Effector memory CD8-positive, alpha-beta T cell (primary cell): ENCODE results near the gene GNA12.
A peak's percentile ranks its signal among the peaks of the same experiment; 100 is the strongest.

Source experiments
- ATAC-seq: fragments of 150-1000 bp; cut with Tn5 transposase; replicated peaks from 2 replicates; pipeline ENCODE4 v1.10.0; 2021; ENCODE audit warnings: mild to moderate bottlenecking, moderate library complexity
- DNase-seq, 3 experiments: peaks; one replicate each; pipeline ENCODE4 v3.0.0; 2021
- H3K27ac Mint-ChIP-seq, 2 donors: one replicate each; pipeline ENCODE4 v1.8.0; 2022; ENCODE audit warnings: mild to moderate bottlenecking in 2 of 2, mixed read lengths in 2 of 2, moderate library complexity in 2 of 2
- H3K27me3 Mint-ChIP-seq, 2 donors: one replicate each; pipeline ENCODE4 v1.8.0; 2022; ENCODE audit warnings: mixed read lengths in 2 of 2
- H3K36me3 Mint-ChIP-seq: one replicate; pipeline ENCODE4 v1.8.0; 2022; ENCODE audit warnings: mild to moderate bottlenecking, moderate library complexity, mixed read lengths; ENCODE audit not compliant: insufficient read depth
- H3K4me1 Mint-ChIP-seq, 2 donors: one replicate each; pipeline ENCODE4 v1.8.0; 2022; ENCODE audit warnings: low read depth in 2 of 2, mixed read lengths in 2 of 2
- H3K4me3 Mint-ChIP-seq, 2 donors: one replicate each; pipeline ENCODE4 v1.8.0; 2022; ENCODE audit warnings: mild to moderate bottlenecking in 2 of 2, mixed read lengths in 2 of 2, moderate library complexity in 2 of 2
- H3K9me3 Mint-ChIP-seq, 2 donors: one replicate each; pipeline ENCODE4 v1.8.0; 2022; ENCODE audit warnings: mixed read lengths in 2 of 2

The GNA12 gene

DNA sequence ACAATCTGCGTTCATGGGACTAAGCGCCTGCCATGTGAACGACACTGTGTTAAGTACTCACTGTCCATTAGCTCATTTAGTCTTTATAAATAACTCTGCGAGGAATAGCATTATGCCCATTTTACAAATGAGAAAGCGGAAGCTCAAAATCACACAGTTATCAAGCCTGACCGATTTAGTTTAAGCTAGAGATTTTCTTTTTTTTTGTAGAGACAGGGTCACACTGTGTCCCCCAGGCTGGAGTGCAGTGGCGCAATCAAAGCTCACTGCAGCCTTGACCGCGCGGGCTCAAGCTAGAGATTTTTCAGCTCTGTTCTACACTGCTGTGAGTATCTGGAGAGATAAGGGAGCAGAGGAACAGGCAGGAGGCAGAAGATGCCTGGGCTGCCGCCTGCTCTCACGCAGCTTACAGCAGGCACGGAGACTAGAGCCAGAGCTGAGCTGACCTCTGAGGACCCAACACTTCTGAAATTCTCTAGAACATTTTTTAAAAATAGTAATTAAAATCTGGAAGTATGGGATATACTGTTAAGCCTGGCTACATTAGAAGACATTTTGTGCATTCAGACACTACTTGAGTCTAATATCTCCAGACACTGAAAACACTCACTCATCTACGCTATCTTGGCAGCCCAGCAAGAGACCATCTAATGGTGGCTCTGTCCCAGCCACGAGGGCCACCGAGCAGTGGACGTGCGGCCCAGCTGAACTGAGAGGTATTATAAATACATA is 38.7 kb downstream of the GNA12 start:
- ATAC-seq (no peak), DNase-seq (no peak)
- Mint-ChIP-seq H3K4me1 (peaks cover 21 to 33% of the 10 kb centered on the region in 2 donors), H3K4me3 (no peak overlapping the region), H3K27me3 (no peaks in the 10 kb centered on the region), H3K27ac (no peak overlapping the region), H3K9me3 (no peaks in the 10 kb centered on the region), H3K36me3 (peaks cover 4% of the 10 kb centered on the region)

DNA sequence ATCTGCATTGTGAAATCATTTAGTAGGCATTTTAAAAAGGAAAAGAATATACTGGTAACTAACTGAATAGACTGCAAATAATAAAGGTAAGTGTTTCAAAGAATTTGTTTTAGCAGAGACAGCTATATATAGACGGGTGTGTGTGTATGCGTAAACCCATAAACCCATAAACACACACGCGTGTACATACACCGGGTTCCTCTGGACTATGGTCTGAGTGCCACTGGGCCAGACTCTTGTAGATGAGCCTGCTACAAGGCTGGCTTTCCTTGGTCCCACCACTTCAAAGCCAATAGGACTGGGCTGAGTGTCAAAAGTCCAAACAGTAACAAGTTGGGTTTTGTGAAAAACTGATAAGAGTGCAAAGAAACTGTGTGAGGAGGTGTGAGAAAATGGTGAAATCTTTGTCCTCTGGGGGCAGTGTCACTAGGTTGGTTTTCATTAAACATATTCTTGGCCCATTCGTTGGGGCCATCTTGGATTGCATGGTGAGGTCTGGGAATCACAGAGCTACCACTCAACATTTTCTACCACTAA is 39.8 kb downstream of the GNA12 start:
- no peak for ATAC-seq
- no peak overlapping the region for H3K27ac Mint-ChIP-seq
- peaks cover 4% of the 10 kb centered on the region for H3K36me3 Mint-ChIP-seq

DNA sequence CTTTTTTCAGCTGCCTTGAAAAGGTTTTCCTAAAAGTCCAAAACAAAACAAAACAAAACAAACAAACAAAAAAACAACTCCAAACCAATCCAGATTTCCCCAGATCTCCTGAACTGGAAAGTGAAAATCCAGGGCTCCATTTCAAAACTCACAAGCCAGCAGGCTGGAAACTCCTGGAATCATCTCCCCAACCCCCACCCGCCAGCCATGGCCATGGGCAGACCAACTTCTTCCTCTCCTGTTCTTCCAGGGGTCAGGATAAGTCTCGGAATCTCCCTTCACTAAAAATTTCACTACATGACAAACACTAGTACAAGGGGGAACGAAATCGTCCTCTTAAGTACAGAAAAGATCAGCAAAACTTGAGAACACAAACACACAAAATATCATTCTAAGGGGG is 40.4 kb downstream of the GNA12 start:
- Mint-ChIP-seq H3K4me1 (peaks cover 19 to 42% of the 10 kb centered on the region in 2 donors), H3K27ac (no peak overlapping the region), H3K36me3 (no peaks in the 10 kb centered on the region), H3K27me3 (no peaks in the 10 kb centered on the region), H3K9me3 (no peaks in the 10 kb centered on the region), H3K4me3 (no peak overlapping the region)
- DNase-seq (no peak), ATAC-seq (no peak)

More for the DNA sequence above, 39.8 kb downstream of the GNA12 start:
- no peak for DNase-seq
- no peaks in the 10 kb centered on the region for H3K9me3 Mint-ChIP-seq
- peaks cover 23 to 41% of the 10 kb centered on the region in 2 donors for H3K4me1 Mint-ChIP-seq
- no peak overlapping the region for H3K4me3 Mint-ChIP-seq
- no peaks in the 10 kb centered on the region for H3K27me3 Mint-ChIP-seq

DNA sequence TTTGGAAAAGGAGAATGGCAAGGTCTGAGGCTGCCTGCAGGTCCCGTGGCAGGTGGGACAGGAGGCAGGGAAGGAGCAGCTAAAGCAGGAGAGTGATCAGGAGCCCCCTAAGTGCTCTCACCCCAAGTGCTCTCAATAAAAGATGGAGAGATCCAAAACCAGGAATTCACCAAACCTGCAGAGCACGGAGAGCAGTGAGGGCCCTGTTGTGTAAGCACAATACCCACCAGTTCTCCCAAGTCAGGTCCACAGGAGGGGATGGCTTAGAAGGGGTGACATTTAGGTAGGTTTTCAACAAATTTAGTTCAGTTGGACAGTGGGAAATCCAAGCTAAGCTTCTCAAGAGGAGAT is 40.8 kb downstream of the GNA12 start:
- Mint-ChIP-seq H3K4me3 (no peak overlapping the region), H3K9me3 (no peaks in the 10 kb centered on the region), H3K4me1 (peaks cover 16 to 43% of the 10 kb centered on the region in 2 donors), H3K36me3 (no peaks in the 10 kb centered on the region), H3K27me3 (no peaks in the 10 kb centered on the region), H3K27ac (no peak overlapping the region)
- DNase-seq (no peak), ATAC-seq (no peak)

DNA sequence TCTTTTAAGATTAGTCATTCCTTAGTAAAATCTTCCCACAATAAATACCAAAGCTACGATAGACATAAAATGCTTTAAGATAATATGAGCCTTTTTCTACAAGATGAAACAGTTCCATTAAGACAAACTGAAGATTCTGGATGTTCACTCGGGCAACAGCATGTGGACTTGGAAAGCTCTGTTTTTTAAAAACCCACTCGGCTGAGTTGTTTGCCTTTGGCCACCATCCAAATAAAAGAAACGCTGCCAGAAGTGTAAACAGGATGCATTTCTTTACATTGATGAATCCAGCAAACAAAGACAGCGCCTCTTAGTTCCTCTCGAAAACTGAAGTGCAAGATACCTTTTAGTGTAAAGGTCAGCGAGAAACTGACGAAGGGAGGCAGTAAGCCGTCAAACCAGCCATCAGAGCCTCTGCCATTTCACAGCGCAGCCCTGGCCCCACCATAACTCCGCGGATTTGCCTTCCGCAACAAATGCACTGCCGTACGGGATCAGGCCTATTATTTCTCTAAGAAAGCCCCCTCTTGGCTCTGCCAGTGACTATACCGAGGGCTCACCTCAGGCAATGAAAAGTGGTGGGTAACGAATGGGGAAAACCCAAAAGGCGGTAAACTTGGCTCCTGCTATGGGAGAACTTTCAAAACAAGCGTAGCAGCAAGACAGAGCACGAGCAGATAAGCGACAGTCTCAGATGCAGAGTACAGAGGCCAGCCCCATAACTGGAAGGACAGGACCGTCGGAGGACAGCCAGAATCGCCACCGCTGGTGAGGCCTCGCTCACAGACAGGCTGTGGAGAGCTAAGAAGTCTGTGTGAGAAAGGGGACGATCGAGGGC is 41.4 kb downstream of the GNA12 start:
- ATAC-seq (no peak), DNase-seq (no peak)
- no peak overlapping the region for H3K4me3 Mint-ChIP-seq
- H3K27ac Mint-ChIP-seq, result no peak overlapping the region
- H3K9me3 Mint-ChIP-seq, result no peaks in the 10 kb centered on the region
- peaks cover 19 to 49% of the 10 kb centered on the region in 2 donors for H3K4me1 Mint-ChIP-seq
- no peaks in the 10 kb centered on the region for H3K27me3 Mint-ChIP-seq
- H3K36me3 Mint-ChIP-seq, result no peaks in the 10 kb centered on the region

DNA sequence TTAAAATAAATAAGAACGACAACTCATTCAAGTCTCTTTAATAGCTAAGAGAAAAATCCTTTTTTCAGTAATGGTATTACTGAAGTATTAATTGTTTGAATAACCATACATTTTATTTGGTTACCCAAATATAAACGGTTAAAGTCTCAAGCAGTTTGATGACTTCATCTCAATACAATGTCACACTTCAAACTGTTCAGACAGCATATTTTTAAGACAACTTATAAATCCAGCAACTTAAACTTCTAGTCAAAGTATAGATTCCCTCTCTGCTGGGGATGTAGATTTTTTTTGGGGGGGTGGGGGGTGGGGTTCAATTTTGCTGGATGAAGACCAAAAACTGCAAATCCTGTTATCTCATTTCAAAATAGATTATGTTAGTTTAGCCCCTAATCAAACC is 42.0 kb downstream of the GNA12 start:
- H3K27me3 Mint-ChIP-seq, result no peaks in the 10 kb centered on the region
- H3K9me3 Mint-ChIP-seq, result no peaks in the 10 kb centered on the region
- H3K4me3 Mint-ChIP-seq, result no peak overlapping the region
- DNase-seq (no peak), ATAC-seq (no peak)
- no peaks in the 10 kb centered on the region for H3K36me3 Mint-ChIP-seq
- H3K27ac Mint-ChIP-seq, result no peak overlapping the region
- H3K4me1 Mint-ChIP-seq, result peaks cover 21 to 51% of the 10 kb centered on the region in 2 donors

DNA sequence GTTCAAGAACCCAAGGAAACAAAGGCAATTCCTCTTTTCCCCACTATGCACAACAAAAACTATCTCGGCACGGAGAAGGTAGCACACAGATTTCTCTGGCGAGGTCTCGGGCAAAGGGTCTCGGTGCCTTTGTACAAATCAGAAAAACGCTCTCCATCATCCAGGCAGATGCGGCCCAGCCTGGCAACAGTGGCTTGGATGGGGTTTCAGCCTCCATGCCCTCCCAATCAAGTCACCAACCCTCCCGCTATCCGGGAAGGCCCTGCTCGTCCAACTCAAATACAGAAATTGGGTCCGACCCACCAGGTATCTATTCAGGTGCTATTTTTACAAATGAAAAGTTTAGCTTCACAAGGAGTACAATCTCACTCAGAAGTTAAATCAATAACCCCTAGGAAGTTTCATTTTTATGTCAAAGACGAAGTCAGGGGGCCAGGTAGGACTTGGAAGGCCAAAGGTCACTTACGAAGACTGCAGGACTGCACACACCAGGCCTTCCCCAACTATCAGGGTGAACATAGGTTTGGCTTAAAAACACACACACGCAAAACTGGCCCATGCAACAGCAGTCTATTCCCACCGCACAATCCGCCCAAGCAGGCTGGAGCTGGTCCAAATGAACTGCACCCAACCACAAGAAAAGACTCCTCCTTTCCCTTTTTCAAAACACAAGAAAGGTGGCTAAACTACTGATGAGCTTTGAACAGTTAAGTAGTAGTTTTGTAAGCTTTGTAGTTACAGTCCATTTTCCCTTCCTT is 43.0 kb downstream of the GNA12 start:
- ATAC-seq (no peak), DNase-seq (no peak)
- peak overlapping the region in 1 of 2 donors; percentile 49 for H3K27ac Mint-ChIP-seq
- no peaks in the 10 kb centered on the region for H3K9me3 Mint-ChIP-seq
- H3K27me3 Mint-ChIP-seq, result no peaks in the 10 kb centered on the region
- no peak overlapping the region for H3K4me3 Mint-ChIP-seq
- no peaks in the 10 kb centered on the region for H3K36me3 Mint-ChIP-seq
- H3K4me1 Mint-ChIP-seq, result peaks cover 21 to 51% of the 10 kb centered on the region in 2 donors

DNA sequence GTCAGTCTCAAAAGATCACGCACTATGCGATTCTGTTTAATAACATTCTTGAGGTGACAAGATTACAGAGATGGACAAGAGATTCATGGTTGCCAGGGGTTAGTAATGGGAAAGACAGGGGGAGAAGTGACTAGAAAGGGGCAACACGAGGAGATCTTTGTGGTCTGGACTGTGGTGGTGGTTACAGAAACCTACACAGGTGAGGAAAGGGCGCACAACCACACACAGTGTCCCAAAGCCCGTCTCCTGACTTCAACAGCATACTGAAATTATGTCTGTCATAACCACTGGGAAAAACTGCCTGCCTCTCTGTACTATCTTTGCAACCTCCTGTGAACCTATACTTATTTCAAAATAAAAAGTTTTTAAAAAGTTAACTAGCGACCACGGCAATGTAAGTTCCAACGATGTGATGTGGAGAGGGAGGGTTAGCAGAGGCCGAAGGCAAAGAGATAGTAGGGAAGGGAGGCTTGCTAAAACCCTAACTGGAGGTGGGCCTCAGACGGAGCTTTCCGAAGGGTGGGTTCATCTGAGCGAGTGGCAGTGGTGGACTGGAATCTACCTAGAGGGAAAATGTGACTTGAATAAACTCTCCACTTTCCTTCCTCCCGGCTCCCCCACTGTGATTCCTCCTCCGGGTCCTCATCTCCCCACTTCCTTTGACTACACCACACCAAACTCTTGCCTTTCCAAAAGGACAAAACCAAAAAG is 43.7 kb downstream of the GNA12 start:
- DNase-seq (no peak), ATAC-seq (no peak)
- H3K36me3 Mint-ChIP-seq, result peaks cover 2% of the 10 kb centered on the region
- peak overlapping the region in 1 of 2 donors; percentile 49 for H3K27ac Mint-ChIP-seq
- no peaks in the 10 kb centered on the region for H3K27me3 Mint-ChIP-seq
- no peaks in the 10 kb centered on the region for H3K9me3 Mint-ChIP-seq
- peaks cover 21 to 51% of the 10 kb centered on the region in 2 donors for H3K4me1 Mint-ChIP-seq
- no peak overlapping the region for H3K4me3 Mint-ChIP-seq

DNA sequence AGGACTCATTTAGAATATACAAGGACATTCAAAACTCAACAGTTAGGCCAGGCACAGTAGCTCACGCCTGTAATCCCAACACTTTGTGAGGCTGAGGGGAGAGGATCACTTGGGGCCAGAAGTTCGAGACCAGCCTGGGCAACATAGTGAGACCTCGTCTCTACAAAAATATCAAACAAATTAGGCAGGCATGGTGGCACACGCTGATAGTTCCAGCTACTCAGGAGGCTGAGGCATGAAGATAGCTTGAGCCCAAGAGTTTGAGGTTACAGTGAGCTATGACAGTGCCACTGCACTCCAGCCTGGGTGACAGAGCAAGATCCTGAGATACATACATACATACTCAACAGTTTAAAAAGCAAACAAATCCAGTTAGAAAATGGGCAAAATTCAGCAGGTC is 44.9 kb downstream of the GNA12 start:
- peaks cover 10% of the 10 kb centered on the region for H3K36me3 Mint-ChIP-seq
- no peak overlapping the region for H3K27ac Mint-ChIP-seq
- DNase-seq (no peak), ATAC-seq (no peak)
- no peaks in the 10 kb centered on the region for H3K27me3 Mint-ChIP-seq
- H3K9me3 Mint-ChIP-seq, result no peaks in the 10 kb centered on the region
- H3K4me3 Mint-ChIP-seq, result no peak overlapping the region
- peaks cover 21 to 47% of the 10 kb centered on the region in 2 donors for H3K4me1 Mint-ChIP-seq

DNA sequence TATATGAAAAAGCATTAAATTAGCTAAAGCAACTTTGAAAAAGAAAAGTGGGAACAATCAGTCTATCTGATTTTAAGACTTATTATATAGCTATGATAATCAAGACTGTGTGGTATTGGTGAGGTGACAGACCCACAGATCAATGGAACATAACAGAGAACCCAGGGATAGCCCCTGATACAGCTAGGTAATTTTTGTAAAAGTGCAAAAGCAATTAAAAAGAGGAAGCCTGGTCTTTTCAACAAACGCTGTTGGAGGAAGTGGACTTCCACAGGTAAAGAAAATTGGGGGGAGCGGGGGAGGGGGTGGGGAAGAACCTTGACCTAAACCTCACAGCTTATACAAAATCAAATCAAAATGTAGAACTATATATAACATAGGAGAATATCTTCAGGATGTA is 45.4 kb downstream of the GNA12 start:
- no peak for ATAC-seq
- Mint-ChIP-seq H3K27me3 (no peaks in the 10 kb centered on the region), H3K36me3 (peaks cover 15% of the 10 kb centered on the region), H3K4me1 (peaks cover 21 to 47% of the 10 kb centered on the region in 2 donors), H3K4me3 (no peak overlapping the region), H3K9me3 (no peaks in the 10 kb centered on the region), H3K27ac (no peak overlapping the region)
- no peak for DNase-seq

DNA sequence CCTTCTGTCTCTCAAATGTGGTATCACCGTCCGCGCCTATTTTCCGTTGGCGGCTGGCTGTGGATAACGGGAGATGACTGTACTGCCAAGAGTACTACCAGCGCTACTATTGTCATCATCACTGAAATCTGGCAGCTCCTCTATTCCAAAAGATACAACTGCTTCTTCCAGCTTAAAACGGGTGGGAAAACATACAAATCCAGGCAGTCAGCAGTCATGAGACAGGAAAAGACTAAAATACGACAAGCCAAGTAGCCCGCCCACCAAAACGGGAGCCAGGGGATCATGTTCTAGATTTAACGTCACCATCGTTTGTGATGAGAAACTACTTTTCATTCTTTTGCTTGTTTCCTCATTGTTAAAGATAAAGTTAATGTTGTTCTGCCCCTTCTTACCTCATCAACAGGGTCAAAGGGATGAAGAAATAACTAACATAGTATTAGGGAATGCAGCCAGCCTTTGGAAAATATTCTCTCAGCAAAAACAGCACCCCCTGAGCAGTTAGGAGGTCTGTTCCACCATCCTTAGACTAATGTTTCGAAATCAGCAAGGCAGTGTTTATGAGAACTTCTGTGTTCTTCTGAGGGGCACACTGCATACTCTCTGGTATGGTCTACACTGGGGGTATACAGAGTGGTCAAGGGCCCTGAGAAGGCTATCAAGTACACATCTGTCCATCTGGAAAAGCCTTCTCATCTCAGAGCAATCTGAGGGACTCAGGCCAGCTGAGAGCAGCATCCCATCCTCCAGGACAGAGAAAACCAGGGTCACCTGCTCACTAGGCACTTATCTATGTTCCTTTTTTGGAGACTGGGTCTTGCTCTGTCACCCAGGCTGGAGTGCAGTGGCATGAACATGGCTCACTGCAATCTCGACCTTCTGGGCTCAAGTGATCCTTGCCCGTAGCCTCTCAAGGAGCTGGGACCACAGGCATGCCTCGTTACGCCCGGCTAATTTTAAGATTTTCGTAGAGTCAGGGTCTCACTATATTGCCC is 47.5 kb downstream of the GNA12 start:
- no peak for DNase-seq
- peaks cover 23% of the 10 kb centered on the region for H3K36me3 Mint-ChIP-seq
- H3K27ac Mint-ChIP-seq, result no peak overlapping the region
- peaks cover 14 to 35% of the 10 kb centered on the region in 2 donors for H3K4me1 Mint-ChIP-seq
- no peak overlapping the region for H3K4me3 Mint-ChIP-seq
- H3K27me3 Mint-ChIP-seq, result no peaks in the 10 kb centered on the region
- no peaks in the 10 kb centered on the region for H3K9me3 Mint-ChIP-seq
- ATAC-seq, result no peak

DNA sequence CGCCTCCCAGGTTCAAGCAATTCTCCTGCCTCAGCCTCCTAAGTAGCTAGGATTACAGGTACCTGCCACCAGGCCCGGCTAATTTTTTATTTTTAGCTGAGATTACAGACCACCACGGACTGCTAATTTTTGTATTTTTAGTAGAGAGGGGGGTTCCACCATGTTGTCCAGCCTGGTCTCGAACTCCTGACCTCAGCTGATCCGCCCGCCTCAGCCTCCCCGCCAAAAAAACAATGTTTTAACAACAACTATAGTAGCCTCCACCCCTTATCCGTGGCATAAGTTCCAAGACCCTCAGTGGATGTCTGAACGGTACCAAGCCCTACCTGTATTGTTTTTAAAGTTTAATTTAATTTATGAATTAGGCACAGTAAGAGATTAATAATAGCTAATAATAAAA is 48.2 kb downstream of the GNA12 start:
- ATAC-seq (no peak), DNase-seq (no peak)
- no peaks in the 10 kb centered on the region for H3K9me3 Mint-ChIP-seq
- H3K36me3 Mint-ChIP-seq, result peaks cover 23% of the 10 kb centered on the region
- H3K27ac Mint-ChIP-seq, result no peak overlapping the region
- no peaks in the 10 kb centered on the region for H3K27me3 Mint-ChIP-seq
- no peak overlapping the region for H3K4me3 Mint-ChIP-seq
- H3K4me1 Mint-ChIP-seq, result peaks cover 9 to 27% of the 10 kb centered on the region in 2 donors
